Peyer's patch (tissue), 4 donors: ENCODE results near the gene LMAN2L.

Source experiments
- CTCF ChIP-seq, 6 experiments: fragments of 450-650 bp in 4 of 6; fragments of 200-600 bp in 2 of 6; sonication (generic) in 1 of 6; IDR thresholded peaks; one replicate each; pipeline ENCODE4 v1.5.1; 2017 to 2019; ENCODE audit warnings: antibody characterized with exemption in 6 of 6, mild to moderate bottlenecking in 3 of 6, moderate library complexity in 1 of 6
- POLR2A ChIP-seq, 2 donors: fragments of 450-650 bp; IDR thresholded peaks; one replicate each; pipeline ENCODE4 v1.5.1; 2017; ENCODE audit warnings: antibody characterized with exemption in 2 of 2, mild to moderate bottlenecking in 2 of 2, moderate library complexity in 2 of 2

DNA sequence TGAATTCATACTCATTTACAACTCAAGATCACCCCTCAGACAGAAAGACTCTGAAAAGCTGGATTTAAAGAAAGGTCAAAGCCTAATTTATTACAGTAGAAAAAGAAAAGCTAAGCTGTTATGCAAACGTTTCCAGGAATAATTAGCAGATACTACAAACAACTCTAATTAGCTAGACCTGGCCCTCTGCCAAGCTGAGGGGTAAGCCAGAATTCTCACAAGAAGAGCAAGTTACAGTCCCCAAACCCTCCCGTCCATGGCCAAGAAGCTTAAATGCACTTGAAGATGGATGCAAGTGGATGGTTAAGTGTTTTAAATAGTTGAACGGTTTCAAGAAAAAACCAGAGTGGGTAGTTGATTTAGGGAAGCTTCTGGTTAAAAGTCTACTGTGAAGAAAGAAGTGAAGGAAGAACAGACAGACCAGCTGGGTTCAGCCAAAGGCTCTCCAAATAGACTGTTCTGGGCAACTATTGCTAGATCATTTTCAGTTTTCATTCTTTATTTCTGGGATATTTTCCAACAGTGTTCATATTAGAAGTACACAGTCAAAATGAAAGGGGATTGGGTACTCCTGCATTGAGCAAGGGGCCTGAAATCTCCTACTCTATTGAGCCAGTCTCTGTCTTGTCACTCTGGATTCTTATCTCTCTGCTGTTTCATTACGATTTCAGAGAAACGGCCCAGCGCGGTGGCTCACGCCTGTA lies 4.8 kb downstream of the LMAN2L start:
- no peak for TF ChIP-seq CTCF (IDR thresholded peaks at IDR 0.05)
- TF ChIP-seq POLR2A (IDR thresholded peaks at IDR 0.05), result no peak
